HT1080 (cell line): Measurements from ENCODE around the gene ARHGAP30. TPM values are rescaled to one million over a fixed set of nuclear protein-coding genes. Genes with fewer than 3 reads are reported as not detected.

Source experiments
- DNase-seq: peaks from one replicate; pipeline ENCODE4 v3.0.0-alpha.2; 2015; ENCODE audit warnings: low read depth
- small RNA-seq: library from RNA; depleted of rRNA; stranded (forward); fragments of <200 nt; gene quantifications from one replicate; pipeline ENCODE3, GENCODE V24; 2014
- total RNA-seq: library from RNA; depleted of rRNA; stranded (reverse); fragments of >200 nt; shearing (Covaris generic); gene quantifications from 2 replicates; pipeline ENCODE4 v1.2.3, GENCODE V29; 2014; rRNA removed

The ARHGAP30 gene
- total RNA-seq, 1 experiment from 2014 or later: 6.0 TPM

DNA sequence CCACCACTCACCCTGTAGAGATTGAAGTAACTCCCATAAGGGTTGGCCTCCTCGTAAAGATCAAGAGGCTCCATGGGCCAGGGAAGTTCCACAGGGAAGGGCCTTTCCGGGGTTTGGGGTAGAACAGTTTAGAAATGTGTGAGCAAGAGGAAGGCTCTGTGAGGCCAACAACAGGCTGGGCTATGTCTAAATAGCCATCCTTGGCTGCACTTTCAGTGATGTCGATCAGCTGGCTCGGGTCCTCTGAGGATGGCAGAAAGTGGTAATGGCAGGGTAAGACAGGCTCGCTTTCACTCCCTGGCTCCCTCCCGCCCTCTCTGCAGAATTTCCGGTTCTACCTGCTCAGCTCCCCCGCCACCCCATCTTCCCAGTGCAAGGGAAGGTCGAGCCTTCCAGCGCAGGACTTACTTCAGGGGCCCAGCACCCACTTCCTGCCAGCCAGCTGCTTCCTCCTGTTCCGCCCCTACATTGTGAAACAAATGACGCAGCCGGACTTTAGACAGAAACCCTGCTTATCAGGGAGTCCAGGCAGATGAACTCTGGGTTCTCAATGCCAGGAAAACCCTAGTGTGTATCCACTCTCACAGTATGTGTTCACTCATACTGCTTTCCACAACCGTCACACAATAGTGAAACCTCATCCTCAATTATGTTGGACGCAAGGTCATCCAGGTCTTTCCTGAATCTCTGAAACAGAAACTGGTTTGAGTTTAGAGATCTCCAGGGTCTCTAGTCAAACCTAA lies 56.0 kb downstream of the ARHGAP30 start:
- DNase-seq: peak; percentile 93

DNA sequence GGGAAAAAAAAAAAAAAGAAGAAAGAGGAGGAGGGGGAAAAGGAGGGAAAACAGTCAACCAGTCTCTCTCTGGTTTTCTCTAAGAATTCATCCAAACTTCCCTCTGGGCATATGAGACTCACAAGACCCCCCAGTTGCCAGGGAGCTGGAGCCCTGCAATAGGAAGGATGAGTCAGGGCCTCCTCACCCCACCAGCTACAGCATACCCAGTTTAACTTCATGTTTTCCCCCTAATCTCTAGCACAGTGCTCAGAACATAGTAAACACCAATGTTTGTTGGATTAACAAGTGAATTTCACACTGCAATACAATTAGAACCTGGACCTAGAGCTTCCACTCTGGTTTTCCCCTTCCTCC lies 56.6 kb downstream of the ARHGAP30 start:
- DNase-seq: peak; percentile 84

DNA sequence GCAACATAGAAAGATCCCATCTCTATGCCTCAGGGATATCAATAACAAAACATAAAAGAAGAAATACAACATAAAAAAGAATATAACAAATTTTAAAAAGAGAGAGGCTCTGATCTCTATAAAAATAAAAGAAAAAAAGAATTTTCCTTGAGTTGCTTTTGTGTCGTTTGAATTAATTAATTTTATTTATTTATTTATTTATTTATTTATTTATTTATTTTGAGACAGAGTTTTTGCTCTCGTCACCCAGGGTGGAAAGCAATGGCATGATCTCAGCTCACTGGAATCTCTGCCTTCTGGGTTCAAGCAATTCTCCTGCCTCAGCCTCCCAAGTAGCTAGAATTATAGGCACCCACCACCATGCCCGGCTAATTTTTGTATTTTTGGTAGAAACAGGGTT lies 57.3 kb downstream of the ARHGAP30 start:
- DNase-seq: no peak

DNA sequence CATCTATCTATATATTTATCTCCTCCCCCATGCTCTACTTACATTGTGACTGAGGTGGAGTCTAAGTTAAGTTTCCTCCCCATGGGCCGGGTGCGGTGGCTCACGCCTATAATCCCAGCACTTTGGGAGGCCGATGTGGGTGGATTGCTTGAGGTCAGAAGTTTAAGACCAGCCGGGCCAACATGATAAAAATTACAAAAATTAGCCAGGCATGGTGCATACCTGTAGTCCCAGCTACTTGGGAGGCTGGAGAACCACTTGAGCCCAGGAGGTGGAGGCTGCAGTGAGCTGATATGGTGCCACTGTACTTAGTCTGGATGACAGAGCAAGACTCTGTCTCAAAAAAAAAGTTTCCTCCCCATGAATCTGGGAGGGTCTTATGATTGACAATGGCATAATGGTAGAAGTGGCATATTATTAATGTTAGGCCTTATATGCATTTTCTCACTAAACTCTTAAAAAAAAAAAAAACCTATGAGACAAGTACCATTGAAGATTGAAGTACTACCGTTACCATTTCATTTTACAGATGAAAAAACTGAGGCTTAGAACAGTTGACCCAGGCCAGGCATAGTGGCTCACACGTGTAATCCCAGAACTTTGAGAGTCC lies 60.0 kb downstream of the ARHGAP30 start:
- no peak for DNase-seq

DNA sequence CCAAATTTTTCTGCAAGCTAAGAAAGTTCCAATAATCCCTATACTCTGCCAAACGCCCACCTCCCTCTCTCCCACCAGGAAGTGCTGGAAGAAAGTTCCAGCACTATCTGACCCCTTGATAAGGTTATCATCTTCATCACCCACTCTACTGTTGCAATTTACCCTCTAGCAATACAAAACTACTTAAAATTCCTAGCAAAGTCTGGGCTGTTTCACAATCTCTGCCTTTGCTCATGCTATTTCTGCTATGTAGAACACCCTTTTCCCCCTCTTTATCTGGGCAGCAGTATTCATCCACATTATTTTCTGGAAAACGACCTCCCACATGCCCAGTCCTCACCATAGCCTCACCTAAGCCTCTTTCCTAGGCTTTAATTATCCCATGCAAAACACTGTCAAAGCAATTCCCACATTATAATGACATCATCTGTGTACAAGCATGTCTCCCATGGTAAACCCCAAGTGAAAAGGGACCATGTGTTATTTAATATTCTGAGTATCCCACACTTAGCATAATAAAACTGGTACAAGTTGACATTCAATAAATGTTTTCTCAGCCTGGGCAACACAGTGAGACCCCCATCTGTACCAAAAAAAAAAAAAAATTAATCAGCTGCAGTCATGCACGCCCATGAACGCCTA lies 60.7 kb downstream of the ARHGAP30 start:
- no peak for DNase-seq

DNA sequence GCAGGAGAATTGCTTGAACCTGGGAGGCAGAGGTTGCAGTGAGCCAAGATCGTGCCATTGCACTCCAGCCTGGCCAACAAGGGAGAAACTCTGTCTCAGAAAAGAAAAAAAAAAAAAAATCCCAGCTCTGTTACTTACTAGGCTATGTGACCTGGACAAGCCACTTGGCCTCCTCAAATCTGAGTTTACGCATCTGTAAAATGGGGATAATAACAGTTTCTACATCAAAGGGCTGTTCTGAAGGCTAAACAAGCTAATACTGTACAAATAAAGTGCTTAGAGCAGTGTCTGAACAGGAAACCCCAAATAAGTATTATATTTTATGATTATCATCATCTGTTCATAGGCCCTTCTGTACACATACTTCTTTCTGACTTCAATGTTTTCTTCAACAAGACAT lies 62.3 kb downstream of the ARHGAP30 start:
- DNase-seq: no peak

DNA sequence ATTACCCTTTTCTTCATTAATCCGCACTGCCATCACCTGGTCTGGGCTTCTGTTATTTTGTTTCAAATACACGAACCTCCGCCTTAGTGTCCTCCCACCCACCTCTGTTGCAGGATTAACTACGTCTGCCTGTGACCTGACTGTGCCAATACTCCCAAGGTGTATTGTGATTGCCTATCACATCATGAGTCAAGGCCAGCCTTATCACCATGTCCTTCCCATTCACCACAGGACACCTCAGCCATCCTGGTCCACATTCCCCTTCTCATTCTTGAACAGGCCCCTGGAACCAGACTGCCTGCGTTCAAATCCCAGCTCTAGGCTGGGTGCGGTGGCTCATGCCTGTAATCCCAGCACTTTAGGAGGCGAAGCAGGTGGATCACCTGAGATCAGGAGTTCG lies 63.1 kb downstream of the ARHGAP30 start:
- no peak for DNase-seq

DNA sequence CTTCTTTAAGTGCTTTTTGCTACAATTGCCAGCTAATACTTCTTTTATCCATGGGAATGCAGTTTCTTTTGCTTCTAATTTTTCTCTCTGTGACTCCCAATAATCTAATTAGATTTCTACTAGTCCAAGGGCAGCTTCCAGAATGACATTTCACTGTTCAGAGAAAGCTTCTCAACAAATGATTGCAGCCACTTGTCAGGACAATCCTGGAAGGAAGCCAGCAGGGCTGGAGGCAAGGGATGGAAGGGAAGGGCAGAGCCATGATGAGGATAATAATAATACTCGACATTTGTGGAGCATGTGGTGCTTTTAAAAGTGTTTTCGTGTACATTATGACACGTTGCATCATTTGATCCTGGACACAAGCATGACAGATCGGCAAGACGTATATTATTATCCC lies 68.2 kb downstream of the ARHGAP30 start:
- DNase-seq: no peak

DNA sequence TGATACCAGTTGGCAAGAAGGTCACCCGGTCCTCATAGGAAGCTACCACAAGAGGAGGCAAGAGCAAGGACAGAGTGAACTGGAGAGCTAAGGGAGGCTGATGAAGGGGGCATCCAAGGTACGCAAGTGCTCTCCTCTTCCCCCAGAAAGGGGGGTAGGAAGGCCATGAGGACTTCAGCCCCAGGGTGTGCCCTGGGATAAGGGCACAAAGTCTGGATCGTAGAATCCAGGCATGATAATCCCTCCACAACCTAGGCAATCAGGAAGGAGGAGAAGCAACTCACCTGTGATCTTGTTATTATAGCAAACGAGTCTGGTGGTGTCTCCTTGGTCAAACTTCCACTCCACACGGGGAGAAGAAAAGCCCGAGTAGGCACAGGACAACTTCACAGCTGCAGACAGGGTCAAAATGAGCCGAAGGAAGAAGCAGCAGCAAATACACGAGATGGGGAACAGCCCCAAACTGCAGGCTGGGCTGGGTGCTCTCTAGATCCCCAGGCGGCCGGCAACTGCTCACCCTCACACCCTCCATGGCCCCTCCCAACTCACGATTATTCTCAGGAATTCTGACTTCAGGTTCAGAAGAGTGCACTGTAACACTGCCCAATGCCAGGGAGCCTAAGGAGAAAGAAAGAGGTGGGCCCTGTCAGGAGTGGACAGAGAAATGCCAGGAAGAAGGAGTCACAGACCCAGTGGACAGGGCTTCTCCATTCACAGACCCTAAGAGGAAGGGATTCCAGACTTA lies 68.8 kb downstream of the ARHGAP30 start:
- no peak for DNase-seq

DNA sequence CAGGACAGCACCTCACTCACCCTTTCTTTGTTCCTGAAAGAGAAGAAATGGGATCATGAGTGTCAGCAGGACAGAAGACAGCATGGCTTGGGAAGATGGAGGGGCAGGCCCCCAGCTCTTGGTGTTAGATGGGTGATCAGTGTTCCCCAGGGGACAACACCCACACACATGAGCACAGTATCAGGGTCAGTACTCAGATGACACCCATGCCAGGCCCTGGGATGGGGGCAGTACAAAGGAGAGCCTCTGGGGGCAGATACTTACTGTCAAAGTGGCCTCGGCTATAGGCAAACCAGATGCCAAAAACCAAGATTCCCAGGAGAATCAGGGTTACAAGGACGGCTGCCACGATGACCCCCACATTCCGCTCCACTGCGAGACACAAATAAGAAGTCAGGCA lies 70.3 kb downstream of the ARHGAP30 start:
- DNase-seq: no peak

DNA sequence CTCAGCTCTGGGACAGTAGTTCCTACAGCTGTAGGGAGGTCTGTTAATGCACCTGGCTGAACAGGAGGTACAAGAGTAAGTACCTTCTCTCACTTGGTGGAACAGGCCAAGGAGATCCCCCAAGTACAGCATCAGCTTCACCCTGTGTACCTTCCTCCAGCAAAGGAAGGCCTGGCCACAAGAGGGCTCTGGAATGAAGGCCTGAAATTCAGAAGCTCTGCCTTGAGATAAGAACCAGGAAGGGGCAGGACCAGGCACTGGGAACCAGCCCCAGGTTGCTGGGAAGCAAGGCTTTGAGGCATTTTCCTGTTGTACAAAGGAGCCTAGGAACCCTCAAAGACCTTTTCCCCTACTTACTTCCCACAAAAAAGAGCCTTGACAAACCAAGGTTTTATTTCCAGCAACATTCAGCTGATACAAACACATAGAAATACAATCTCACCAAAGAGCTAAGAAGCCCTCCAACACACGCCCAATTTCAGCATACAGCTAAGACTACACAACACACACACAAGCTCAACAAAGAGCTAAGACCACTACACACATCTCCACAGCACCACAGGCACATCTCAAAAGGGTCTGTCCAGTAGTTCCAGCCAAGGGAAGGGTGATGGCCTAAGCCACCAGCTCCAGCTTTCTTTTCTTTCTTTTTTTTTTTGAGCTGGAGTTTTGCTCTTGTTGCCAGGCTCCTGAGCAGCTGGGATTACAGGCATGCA lies 72.2 kb downstream of the ARHGAP30 start:
- DNase-seq: peak; percentile 74

Small RNAs within 50 kb of the gene (small RNA-seq; reads per million reads assigned to genes)
- not detected for gene AL591806.2

Other genes starting within 250 kb of the ARHGAP30 start
- not detected in 2 replicates for gene CD244, start 207.0 kb downstream of the ARHGAP30 start, total RNA-seq
- not detected in 2 replicates for gene ITLN1, start 184.7 kb downstream of the ARHGAP30 start, total RNA-seq
- not detected in 2 replicates for gene ITLN2, start 115.1 kb downstream of the ARHGAP30 start, total RNA-seq
- 6.6 and 10.3 TPM in 2 replicates for gene F11R, start 48.7 kb downstream of the ARHGAP30 start, total RNA-seq
- gene TSTD1, start 30.9 kb downstream of the ARHGAP30 start, total RNA-seq: 0.30 TPM in 1 of 2 replicates, not detected in the other
- 79.4 and 81.9 TPM in 2 replicates for gene USF1, start 23.9 kb downstream of the ARHGAP30 start, total RNA-seq
- 1.4 and 1.9 TPM in 2 replicates for gene NECTIN4, start 19.7 kb upstream of the ARHGAP30 start, total RNA-seq
- 0.51 and 1.0 TPM in 2 replicates for gene KLHDC9, start 28.5 kb upstream of the ARHGAP30 start, total RNA-seq
- gene PFDN2, start 48.1 kb upstream of the ARHGAP30 start, total RNA-seq: 124 and 137 TPM in 2 replicates
- gene NIT1, start 48.2 kb upstream of the ARHGAP30 start, total RNA-seq: 27.4 and 35.1 TPM in 2 replicates
- 26.5 and 42.6 TPM in 2 replicates for gene DEDD, start 62.8 kb upstream of the ARHGAP30 start, total RNA-seq
- gene UFC1, start 84.1 kb upstream of the ARHGAP30 start, total RNA-seq: 68.1 and 68.2 TPM in 2 replicates
- gene USP21, start 89.6 kb upstream of the ARHGAP30 start, total RNA-seq: 5.5 and 9.7 TPM in 2 replicates
- 9.0 and 12.9 TPM in 2 replicates for gene PPOX, start 96.5 kb upstream of the ARHGAP30 start, total RNA-seq
- 63.3 and 89.1 TPM in 2 replicates for gene B4GALT3, start 107.6 kb upstream of the ARHGAP30 start, total RNA-seq
- not detected in 2 replicates for gene ADAMTS4, start 129.2 kb upstream of the ARHGAP30 start, total RNA-seq
- gene NDUFS2, start 132.5 kb upstream of the ARHGAP30 start, total RNA-seq: 185 and 202 TPM in 2 replicates
- 0.64 TPM in 1 of 2 replicates, not detected in the other for gene FCER1G, start 145.4 kb upstream of the ARHGAP30 start, total RNA-seq
- gene APOA2, start 153.7 kb upstream of the ARHGAP30 start, total RNA-seq: not detected in 2 replicates
- gene TOMM40L, start 156.2 kb upstream of the ARHGAP30 start, total RNA-seq: 18.2 and 25.8 TPM in 2 replicates
- not detected in 2 replicates for gene NR1I3, start 168.3 kb upstream of the ARHGAP30 start, total RNA-seq
- gene PCP4L1, start 188.9 kb upstream of the ARHGAP30 start, total RNA-seq: 0.10 and 0.27 TPM in 2 replicates
- gene MPZ, start 240.1 kb upstream of the ARHGAP30 start, total RNA-seq: 1.4 and 2.2 TPM in 2 replicates
- gene SDHC, start 244.5 kb upstream of the ARHGAP30 start, total RNA-seq: 16.1 and 67.9 TPM in 2 replicates